IPS-NIHi7 (cell line): ENCODE measurements around the gene RNGTT.
"Not testable (repeated sequence)": the region's sequence is repeated elsewhere in the genome, so short reads cannot be mapped to it uniquely, and the experiment has no call there.

ENCODE experiments used
- DNase-seq: peaks from one replicate; pipeline ENCODE4 v3.0.0; 2012; ENCODE audit warnings: mixed read lengths; ENCODE audit errors: extremely low spot score

RNGTT gene

DNA sequence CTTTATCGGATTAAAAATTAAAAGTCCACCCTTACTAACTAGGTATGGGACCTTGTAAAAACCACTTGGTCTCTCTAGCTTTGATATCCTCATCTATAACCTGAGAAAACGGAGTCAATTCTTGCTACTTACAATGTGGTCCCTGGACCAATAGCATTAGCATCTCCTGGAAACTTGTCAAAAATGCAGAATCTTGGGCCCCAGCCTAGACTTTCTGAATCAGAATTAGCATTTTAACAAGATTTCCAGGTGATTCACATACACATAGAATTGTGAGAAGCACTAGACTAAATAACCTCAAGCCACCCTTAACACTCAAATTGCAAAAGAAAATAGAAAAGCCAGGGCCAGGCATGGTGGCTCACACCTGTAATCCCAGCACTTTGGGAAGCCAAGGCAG is 96.6 kb downstream of the RNGTT start:
- no peak for DNase-seq

DNA sequence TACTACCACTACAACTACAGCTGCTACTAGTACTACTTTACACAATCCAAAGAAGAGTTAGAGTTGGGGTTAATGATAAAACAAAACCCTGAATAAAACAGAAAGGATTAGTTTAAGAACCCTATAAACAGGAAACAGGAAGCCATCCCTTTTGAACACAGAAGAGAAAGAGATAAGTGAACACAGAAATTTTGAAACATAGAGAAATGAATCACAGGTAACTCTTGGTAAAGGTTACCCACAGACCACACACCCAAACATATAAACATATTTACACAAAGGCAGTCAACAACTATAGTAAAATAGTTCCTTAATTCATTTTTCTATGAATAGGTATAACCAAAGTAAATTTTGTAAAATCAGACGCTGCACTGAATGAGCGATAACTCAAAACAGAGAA is 98.1 kb downstream of the RNGTT start:
- DNase-seq: no peak

DNA sequence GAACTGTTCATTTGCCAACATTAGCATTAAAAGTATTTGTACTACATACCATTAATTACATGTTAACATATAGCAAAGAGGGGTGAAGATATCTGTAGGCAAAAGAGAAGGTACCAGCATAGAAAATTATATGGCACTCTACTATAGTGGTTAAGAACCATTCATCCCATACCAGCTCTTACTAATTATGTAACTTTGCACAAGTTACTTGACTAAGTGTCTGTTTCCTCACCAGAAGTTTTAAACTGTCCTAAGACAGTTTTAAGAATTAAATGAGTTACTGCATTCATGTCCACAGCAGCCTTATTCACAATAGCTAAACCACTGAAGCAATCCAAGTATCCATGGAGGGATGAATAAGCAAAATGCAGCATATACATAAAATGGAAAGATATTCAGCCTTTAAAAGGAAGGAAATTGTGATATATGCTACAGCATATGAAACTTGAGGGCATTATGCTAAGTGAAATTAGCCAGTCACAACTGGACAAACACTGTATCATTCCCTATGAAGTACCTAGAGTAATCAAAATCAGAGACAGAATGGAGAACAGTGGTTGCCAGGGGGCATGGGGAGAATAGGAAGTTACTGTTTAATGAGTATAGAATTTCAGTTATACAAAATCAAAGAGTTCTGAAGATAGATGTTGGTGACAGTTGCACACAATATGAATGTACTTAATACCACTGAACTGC is 98.9 kb downstream of the RNGTT start:
- no peak for DNase-seq

DNA sequence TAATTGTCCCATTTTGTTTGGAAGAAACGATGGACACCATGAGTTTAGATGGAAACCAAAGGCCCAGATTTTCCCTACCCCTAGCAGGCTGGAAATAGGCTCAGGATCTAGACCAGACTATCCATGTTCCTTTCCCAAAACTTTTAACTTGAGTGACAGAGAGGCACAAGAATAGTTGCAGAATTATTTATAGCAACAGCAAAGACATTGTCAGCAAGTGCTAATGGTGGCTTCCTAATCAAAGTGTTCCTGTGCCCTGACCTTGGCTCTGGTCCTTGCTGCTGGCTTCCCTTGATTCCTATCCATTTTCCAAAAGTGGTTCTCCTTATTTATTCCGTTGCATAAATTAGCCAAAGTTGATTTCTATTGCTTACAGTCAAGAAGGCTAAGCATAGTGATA is 103.1 kb downstream of the RNGTT start:
- DNase-seq: no peak

DNA sequence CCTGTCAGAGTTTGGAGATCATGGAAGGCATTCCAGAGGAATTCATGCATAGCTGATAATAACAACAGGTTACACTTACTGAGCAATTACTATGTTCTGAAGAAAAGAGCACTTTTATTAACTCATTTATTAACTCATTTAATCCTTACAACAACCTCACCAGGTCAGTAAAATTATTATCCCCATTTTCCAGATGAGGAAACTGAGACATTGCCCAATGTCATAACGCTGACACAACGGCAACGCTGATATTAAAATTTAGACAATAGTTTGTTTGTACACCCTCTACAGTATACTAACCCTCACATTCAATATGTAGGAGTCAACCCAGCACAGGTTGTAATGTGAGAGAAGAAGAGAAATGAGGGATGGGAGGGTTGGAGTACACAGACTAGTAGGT is 105.0 kb downstream of the RNGTT start:
- DNase-seq: no peak

DNA sequence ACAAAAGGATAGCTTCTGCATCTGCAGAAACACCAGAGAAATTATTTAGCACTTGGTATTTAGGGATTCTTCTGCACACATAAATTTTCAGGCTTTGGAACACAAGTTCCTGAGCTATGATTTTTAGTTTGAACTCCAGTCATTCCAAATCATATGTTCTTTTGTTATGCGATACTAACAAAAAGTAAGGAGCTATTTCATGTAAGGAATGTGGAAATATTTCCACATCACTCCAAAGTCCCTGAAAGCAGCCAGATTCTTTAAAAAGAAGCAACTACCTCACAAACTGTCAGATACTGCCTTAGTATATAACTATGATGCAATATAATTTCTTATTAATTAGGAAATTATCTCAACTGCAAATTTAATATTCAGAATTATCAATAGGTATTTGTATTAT is 106.9 kb downstream of the RNGTT start:
- DNase-seq: no peak

DNA sequence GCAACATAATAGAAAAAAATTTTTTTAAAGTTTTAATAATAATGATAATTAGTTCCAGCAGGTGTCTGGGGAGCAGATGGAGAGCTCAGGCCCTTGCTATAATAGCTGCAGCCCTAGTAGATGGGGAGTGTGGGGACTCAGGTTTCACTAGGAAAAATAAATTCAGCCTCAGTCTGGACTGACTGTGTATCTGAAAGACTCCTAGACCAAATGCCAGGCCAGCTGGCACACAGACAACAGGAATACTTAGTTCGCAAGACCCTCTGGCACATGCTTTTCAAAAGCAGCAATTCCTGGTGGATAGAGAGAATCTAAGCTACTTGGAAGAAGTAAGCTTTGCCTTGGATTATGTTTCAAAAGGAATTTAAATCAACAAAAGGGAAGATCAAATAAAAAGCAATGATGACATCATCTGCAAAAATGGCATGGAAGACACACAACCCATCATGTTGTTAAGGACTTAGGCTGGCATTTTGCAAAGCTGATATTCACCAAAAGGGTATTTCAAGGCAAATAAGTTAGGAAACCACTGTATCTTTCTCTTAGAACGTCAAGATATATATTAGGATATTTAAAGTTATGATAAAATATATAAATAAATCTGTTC is 107.8 kb downstream of the RNGTT start:
- DNase-seq: no peak

DNA sequence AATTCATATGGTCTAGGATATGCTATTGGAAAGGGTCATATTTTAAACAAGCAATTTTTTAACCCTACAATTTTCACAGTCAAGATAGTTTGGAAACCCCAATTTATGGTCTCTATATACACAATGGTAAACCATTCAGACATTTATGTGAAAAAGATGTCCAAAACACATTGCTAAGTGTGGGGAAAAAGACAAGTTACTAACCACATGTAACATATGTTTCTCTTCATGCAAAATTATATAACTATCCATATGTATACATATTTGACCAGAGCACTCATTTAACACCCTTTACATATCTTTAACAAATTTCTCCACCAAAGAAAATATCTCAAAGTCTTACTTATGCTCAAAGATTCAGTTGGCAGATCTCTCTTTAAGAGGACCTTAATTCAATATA is 110.6 kb downstream of the RNGTT start:
- DNase-seq: no peak

DNA sequence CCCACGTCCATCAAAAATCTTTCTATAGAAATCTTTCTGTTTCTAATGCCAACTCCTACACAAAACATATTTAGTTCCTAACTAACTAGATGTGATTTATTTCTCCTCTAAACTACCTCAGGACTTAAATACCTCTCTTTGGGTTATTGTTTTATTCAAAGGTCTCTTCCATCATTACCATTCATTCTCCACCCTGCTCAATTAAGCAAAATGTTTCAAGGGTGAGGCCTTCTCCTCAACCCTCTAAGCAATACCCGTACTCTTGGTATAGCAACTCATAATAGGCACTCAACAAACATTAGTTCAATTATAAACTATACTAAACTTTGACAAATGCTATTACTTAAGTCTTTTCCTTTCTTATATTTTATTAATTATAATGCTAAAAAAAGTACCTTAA is 111.4 kb downstream of the RNGTT start:
- DNase-seq: no peak

DNA sequence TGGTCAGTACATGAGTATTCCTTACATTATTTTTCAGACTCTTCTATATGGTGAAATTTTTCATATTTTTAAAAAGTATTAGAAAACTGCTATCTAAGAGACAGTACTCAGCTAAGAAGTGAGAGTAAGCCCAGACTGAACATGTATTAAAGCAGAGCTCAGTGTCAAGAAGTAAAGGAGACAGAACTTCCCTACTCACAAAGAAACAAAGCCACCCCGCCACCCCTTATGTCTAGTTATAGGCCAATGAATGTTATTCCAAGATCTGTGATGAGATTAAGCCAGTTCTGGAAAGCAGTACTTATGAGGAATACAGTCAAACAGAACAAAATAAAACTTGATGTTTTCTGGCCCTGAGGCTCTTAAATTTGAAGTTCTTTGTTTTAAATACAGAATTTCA is 114.5 kb downstream of the RNGTT start:
- no peak for DNase-seq

DNA sequence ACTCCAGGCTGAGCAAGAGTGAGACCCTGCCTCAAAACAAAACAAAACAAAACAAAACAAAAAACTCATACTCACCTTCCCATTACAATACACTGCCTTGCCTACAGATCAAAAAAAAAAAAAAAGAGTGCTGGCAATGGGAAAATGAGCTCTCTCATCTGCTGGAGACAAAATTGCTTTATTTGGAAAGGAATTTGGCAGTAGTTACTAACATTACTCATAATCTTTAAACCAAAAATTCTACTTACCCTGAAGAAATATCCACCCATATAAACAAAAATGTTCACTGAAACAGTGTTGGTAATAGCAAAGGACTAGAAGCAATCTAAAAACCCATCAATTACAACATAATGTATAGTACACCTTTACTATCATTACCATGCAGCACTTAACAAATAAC is 120.4 kb downstream of the RNGTT start:
- DNase-seq: no peak

DNA sequence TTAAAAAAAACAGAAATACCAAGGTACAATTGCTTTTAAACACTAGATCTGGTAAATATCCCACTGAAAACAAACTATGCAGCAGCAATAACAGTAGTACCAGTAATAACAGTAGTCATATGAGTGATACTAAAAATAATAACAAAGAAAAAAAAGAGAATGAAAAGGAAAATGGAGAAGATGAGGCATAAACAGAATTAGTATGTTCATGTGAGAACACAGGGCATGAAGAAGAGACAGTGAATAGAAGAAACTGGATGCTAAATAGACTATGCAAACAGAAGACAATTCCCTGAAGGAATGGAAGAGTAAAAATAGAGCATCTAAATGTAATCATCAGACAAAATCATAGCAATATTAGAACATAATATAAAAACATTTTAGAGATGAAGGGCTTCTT is 121.1 kb downstream of the RNGTT start:
- no peak for DNase-seq

DNA sequence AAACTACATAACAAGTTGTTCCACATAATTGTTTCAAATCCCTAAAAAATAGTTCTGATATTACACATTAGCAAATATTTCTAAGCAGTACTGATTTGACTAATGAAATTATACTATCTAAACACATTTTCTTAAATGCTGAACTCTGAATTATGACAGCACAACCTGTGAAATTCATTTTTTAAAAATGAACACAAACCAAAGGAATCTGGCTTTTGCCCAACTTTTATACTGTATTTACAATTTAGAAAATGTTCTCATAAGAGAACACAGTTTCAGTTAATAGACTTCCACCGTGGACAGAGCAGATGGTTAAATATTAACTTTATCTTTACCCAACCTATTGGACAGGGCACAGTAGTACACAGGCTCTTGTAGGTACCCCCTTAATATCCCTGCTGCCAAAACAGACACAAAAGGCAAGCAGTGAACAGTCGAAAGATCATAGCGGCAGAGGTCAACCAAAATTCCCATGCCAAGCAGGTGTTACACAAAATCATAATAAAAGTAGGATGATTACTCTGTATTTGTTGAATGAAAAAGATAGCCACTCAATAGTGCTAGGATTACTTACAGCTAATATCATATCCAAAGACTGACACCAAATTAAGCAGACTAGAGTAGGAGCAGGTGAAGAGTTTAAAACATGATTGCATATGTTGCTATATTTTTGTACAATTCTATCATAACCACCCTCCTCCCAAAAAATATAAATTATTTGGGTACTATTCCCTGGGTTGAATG is 122.5 kb downstream of the RNGTT start:
- DNase-seq: no peak

DNA sequence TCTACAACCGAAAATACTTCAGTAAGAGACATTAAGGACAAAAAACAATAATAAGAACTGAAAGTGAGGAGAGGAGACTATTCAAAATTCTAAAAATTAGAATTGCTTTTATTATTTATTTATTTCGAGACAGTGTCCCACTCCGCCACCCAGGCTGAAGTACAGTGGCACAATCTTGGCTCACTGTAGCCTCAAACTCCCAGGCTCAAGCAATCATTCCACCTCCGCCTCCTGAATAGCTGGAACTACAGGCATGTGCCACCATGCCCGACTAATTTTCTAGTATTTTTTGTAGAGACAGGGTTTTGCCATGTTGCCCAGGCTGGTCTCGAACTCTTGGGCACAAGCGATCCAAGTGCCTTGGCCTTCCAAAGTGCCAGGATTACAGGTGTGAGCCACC is 123.1 kb downstream of the RNGTT start:
- DNase-seq: no peak

DNA sequence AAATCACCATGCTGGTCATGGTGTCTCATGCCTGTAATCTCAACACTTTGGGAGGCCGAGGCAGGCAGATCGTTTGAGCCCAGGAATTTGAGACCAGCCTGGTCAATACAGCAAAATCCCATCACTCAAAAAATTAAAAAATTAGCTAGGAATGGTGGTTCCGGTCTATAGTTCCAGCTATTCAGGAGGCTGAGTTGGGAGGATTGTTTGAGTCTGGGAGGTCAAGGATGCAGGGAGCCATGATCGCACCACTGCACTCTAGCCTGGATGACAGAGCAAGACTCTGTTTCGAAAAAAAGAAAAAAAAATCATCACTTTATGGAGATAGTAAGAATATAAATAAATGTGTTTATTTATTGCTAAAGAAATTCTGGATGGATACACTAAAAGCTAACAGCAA is 124.1 kb downstream of the RNGTT start:
- no peak for DNase-seq

DNA sequence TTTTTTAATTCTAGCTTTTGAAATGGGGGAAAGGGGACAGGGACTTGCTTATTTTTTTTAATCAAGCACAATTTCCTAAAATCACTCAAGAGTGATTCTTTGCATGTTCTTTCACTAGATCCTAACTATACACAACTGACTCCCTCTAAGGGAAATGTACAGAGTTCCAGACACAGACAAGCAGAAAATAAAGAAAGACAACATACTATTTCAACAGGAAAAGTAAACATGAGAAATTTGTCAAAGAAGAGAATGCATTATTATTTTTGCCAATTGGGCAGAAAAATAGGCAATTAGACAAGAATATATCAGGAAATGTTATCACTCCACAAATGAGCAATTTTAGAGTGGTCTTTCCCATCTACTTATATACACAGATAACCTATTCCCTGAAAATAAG is 128.2 kb downstream of the RNGTT start:
- DNase-seq: no peak

DNA sequence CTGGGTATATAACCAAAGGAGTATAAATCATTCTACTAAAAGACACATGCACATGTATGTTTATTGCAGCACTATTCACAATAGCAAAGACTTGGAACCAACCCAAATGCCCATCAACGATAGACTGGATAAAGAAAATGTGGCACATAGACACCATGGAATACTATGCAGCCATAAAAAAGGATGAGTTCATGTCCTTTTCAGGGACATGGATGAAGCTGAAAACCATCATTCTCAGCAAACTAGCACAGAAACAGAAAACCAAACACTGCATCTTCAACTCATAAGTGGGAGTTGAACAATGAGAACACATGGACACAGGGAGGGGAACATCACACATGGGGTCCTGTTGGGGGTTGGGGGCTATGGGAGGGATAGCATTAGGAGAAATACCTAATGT is 130.3 kb downstream of the RNGTT start:
- not testable (repeated sequence) for DNase-seq

DNA sequence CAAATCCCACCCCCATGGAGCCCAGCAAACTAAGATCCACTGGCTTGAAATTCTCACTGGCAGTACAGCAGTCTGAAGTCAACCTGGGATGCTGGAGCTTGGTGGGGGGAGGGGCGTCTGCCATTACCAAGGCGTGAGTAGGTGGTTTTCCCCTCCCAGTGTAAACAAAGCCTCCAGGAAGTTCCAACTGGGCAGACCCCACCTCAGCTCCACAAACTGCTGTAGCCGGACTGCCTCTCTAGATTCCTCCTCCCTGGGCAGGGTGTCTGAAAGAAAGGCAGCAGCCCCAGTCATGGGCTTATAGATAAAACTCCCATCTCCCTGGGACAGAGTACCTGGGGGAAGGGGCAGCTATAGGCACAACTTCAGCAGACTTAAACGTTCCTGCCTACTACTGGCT is 135.8 kb downstream of the RNGTT start:
- not testable (repeated sequence) for DNase-seq

DNA sequence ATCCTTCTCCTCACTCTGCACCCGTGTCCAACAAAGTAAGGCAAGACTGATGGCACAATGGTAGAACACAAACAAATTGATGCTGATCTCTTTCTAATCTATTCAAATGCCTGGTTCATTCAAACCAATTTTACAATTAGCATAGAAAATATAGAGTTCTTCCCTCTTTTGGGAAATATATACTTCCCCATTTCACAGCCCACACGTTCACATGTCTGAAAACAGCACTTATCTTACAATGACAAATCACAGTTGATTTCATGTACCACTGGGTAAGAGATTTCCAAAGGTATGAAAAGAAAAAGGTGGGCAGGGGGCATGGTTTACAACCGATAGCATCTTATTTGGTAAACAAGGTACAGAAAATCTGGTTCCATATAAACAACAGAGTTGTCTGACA is 137.6 kb downstream of the RNGTT start:
- no peak for DNase-seq

DNA sequence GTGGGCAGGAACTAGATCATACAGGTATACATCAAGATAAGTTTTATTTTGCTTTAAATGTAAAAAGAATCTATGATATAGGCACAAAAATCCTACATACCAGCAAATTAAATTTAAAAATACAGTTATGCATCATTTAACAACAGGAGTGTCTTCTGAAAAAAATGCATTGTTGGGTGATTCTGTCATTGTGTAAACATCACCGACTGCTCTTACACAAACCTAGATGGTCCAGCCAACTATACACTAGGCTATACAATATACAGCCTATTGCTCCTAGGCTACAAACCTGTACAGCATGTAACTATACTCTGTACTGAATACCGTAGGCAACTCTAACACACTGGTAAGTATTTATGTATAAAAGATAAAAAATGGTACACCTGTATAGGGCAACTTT is 139.4 kb downstream of the RNGTT start:
- no peak for DNase-seq

DNA sequence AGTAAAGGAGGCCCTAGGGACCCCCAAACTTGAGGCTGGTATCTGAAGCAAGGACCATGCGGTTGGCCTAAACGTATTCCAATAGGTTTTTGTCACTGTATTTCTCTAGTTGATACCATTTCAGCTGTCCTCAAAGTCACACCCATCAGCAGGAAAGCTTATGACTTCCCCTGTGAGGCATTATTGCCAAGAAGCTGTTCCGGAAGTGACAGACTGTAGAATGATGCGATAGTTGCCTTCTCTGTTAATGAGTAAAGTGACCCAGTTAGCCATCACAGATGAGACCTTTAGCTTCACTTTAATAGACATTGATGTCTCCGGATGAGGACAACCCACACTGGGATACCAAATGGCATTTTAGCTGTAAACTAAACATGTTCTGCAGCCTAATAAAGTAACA is 147.9 kb downstream of the RNGTT start:
- DNase-seq: no peak

DNA sequence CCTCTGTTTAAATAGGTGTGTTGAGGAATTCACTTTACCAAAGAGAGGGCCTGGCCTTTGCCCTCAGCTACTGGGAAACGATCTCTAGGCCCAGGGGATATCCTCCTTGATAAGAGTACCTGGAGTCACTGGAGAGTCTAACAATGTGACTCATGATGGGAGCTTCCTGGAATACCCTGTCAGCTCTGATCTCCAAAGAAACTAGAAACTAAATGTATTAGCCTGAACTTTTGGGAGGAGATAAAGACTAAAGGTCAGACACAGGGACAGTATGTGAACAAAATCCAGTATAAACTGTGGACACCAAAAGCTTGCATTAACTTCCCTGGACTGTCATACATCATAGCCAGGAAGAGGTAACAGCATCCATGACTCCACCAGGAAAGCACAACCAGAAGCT is 148.5 kb downstream of the RNGTT start:
- DNase-seq: peak; percentile 18

DNA sequence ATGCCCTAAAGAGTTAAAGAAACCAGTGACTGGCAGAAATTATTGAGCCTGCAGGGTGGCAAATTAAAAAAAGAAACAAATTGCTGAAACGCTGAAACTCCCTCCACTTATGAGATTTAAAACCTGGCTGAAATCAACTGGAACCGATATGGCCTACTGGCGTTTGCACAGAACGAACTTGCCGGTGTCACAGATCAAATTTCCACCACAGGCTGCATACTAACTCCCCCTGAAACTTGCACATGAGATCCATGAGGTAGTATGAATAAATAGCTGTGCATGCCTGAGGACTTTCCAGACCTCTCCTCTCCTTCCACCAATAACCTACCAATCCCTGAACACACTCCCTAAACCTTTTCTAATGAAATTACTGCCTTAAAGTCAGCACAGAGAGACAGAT is 150.4 kb downstream of the RNGTT start:
- no peak for DNase-seq
